HG03039 (cell line): ENCODE data around the gene MAD1L1.

Experiments used
- ATAC-seq: cut with Tn5 transposase; IDR thresholded peaks from one replicate; pipeline ENCODE4 v1.9.1; 2021; ENCODE audit warnings: mild to moderate bottlenecking, moderate library complexity; ENCODE audit not compliant: unreplicated experiment

MAD1L1 gene

GRCh38 chr7:2094454-2095045, 138.2 kb downstream of the MAD1L1 start:
- ATAC-seq, result no peak

GRCh38 chr7:2093843-2094220, 138.9 kb downstream of the MAD1L1 start:
- no peak for ATAC-seq

GRCh38 chr7:2093215-2093842, 139.4 kb downstream of the MAD1L1 start:
- ATAC-seq, result no peak

- no peak for ATAC-seq
Measured at GRCh38 chr7:2092279-2092678, 140.5 kb downstream of the MAD1L1 start.

- no peak for ATAC-seq
Measured at GRCh38 chr7:2090526-2091520, 141.9 kb downstream of the MAD1L1 start.

GRCh38 chr7:2088801-2089200, 143.9 kb downstream of the MAD1L1 start:
- no peak for ATAC-seq

- no peak for ATAC-seq
Measured at GRCh38 chr7:2087744-2088143, 145.0 kb downstream of the MAD1L1 start.

GRCh38 chr7:2086229-2086628, 146.5 kb downstream of the MAD1L1 start:
- ATAC-seq, result no peak

- ATAC-seq, result no peak
Measured at GRCh38 chr7:2085804-2086203, 146.9 kb downstream of the MAD1L1 start.

- ATAC-seq, result no peak
Measured at GRCh38 chr7:2084781-2085505, 147.8 kb downstream of the MAD1L1 start.

GRCh38 chr7:2084331-2084730, 148.4 kb downstream of the MAD1L1 start:
- no peak for ATAC-seq

GRCh38 chr7:2083362-2083761, 149.4 kb downstream of the MAD1L1 start:
- no peak for ATAC-seq

- no peak for ATAC-seq
Measured at GRCh38 chr7:2082139-2082998, 150.4 kb downstream of the MAD1L1 start.

- no peak for ATAC-seq
Measured at GRCh38 chr7:2081526-2082135, 151.1 kb downstream of the MAD1L1 start.

- ATAC-seq, result no peak
Measured at GRCh38 chr7:2080477-2080876, 152.3 kb downstream of the MAD1L1 start.

- ATAC-seq, result no peak
Measured at GRCh38 chr7:2080060-2080387, 152.7 kb downstream of the MAD1L1 start.

- no peak for ATAC-seq
Measured at GRCh38 chr7:2079332-2080059, 153.2 kb downstream of the MAD1L1 start.

GRCh38 chr7:2078899-2079298, 153.8 kb downstream of the MAD1L1 start:
- ATAC-seq, result no peak

- no peak for ATAC-seq
Measured at GRCh38 chr7:2076649-2077064, 156.1 kb downstream of the MAD1L1 start.
